Left hindlimb (tissue), 1 donor: Measurements from ENCODE around the gene TAF1D.
"Not testable (repeated sequence)": the region's sequence is repeated elsewhere in the genome, so short reads cannot be mapped to it uniquely, and the experiment has no call there.

ENCODE experiments used
- DNase-seq: peaks from one replicate; pipeline ENCODE4 v3.0.0-alpha.2; 2018

TAF1D gene, protein sequence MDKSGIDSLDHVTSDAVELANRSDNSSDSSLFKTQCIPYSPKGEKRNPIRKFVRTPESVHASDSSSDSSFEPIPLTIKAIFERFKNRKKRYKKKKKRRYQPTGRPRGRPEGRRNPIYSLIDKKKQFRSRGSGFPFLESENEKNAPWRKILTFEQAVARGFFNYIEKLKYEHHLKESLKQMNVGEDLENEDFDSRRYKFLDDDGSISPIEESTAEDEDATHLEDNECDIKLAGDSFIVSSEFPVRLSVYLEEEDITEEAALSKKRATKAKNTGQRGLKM

DNA sequence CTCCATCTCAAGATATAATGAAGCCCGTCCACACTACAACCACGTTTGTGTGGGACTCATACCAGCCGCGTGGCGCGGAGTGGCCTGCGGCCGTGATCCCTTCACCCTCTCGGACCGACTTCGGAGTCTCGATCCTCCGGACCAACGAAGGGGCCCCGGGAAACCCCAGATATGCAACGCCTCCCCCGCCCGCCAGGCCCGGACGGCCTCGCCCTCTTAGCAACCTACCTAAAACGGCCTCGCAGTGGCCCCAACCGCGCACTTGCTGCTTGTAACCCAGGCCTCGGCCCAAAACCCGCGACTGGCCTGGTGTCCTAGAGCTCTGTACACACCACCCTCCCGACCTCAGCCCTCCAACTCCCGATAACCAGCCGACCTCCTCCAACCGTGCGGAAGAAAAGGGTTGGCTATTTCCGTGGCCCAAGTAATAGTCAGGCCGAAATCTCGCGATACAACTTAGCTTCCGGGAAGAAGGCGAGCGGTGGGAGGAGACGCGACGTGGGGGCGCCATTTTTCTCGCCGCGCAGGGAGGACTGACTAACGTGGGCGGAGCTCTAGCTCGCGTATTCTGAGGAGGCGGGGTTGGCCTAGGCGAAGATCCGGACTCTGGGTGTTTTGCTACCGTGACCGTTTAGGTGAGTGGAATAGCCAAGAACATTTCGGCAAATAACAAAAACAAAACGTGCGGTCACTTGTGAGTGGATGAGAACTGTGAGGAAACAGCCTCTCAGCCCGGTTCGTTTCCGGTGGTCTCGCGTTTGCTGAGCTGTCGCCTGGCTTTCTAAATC lies at the start of gene TAF1D, which contains the start of gene C11orf54:
Gene TAF1D, minus strand, starts transcription at position 402 of the 788 bp plus-strand sequence. CDS start 2,191 bp downstream, outside the sequence.
Gene C11orf54, plus strand, starts transcription at position 579 of the 788 bp plus-strand sequence. CDS start 5,722 bp downstream, outside the sequence.
- peak; percentile 98 for DNase-seq

DNA sequence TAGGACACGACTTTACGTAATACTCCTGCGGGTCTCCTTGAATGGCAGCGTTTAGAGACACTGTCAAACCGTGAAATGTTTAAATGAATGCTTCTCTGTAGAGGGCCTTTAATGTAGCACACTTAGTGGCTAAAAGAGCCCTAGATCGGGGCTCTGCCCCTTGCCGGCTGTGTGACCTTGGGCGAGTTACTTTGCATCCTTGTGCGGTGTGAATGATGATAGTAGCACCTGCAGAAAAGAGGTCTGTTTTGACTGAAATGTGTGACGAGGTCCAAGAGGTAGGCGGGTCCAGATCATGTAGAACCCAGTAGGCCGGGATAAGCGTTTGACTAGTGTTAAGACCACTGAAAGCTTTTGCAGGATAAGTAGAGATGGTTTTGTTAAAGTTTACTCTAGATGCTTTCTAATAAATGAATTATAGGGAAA lies 43.7 kb upstream of the TAF1D start:
- DNase-seq: no peak

DNA sequence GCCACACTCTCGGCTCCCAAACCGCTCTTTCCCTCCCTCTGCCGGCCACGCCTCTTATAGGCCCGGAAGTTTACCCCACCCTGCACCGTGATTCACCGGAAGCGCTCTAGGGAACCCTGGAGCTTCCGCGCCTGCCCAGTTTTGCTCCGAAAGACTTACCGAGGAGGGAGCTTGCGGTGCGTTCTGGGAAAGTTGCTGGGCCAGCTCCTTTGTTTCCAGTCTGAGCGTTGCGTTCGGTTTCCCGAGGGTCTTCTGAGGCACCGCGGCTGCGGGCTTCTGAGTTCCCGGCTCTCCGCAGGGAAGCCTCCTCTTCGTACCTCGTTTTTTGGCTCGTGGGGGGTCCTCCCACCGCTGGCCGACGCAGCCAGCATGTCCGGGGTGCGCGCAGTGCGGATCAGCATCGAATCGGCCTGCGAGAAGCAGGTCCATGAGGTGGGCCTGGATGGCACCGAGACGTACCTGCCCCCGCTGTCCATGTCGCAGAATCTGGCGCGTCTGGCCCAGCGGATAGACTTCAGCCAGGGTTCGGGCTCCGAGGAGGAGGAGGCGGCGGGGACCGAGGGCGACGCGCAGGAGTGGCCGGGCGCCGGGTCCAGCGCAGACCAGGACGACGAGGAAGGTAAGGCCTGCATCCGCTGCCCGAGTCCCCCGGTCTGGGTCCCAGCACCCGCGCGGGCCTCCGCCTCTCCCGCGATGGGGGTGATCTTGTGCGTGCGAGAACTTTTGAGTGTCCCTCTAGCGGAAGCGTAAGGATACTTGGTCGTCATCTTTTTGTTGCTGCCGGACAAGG lies 43.0 kb upstream of the TAF1D start, which contains the start of gene MED17:
Gene MED17, plus strand, starts transcription at position 138 of the 790 bp plus-strand sequence. Its CDS starts 232 bp downstream, at position 370.
- DNase-seq: peak; percentile 94

DNA sequence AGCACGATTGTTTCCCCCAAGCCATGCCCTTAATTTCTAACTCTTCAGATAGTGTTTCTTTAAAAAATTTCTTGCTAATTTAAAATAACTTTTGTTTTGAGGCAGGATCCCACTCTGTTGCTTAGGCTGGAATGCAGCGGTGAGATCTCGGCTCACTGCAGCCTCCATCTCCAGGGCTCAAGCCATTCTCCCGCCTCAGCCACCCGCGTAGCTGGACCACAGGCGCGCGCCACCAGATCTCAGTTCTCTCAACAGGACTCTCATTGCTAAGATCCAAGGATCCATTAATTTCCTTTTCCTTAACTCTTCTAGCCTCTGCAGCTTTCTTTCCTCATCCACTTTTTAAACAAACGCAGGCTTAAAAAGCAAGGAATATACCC lies 42.5 kb upstream of the TAF1D start:
- no peak for DNase-seq

DNA sequence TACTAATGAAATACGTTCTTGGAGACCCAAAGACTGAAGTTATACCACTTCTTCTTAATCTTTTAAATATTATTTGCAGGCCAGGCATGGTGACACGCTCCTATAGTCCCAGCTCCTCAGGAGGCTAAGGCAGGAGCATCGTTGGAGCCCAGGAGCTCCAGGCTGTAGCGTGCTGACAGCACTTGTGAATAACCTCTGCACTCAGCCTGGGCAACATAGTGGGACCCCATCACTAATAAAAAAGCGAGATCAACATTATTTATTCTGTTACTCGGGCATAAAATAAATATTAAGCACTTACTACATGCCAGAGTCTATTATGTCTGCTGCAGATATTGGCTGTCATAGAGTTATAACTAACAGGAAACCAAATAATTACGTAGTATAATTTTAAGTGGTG lies 42.1 kb upstream of the TAF1D start:
- no peak for DNase-seq

DNA sequence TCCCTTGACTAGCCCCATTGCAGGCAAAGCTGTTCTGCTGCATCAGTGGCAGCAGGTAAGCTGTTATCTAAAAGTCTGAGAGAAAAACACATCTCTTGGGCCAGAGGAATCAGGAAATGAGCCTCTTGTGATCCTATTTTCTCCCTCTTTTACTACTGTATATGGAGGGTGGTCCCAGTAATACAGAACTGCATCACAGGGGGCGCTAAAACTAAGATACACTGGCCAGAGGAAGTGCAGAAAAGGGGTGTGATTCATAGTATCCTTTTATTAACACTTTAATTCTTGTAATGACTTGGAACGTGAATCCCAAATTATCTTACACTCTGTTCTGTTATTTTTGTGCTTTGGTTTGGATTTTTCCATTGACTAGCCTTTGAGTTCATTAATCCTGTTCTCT lies 34.0 kb upstream of the TAF1D start:
- no peak for DNase-seq

DNA sequence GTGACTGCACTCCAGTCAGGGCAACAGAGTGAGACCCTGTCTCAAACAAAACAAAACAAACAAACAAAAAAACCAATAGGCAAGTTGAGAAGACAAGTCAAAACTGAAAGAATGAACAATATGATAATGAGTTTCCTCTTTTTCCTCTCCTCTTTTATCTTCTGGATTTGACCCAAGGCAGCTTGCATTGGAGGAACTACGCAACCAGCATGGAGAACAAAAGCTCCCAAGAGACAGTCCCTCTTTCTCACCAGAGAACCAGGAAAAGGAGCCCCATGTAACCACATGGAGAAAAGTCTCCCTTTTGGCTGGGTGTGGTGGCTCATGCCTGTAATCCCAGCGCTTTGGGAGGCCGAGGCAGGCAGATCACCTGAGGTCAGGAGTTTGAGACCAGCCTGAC lies 33.3 kb upstream of the TAF1D start:
- DNase-seq: not testable (repeated sequence)

DNA sequence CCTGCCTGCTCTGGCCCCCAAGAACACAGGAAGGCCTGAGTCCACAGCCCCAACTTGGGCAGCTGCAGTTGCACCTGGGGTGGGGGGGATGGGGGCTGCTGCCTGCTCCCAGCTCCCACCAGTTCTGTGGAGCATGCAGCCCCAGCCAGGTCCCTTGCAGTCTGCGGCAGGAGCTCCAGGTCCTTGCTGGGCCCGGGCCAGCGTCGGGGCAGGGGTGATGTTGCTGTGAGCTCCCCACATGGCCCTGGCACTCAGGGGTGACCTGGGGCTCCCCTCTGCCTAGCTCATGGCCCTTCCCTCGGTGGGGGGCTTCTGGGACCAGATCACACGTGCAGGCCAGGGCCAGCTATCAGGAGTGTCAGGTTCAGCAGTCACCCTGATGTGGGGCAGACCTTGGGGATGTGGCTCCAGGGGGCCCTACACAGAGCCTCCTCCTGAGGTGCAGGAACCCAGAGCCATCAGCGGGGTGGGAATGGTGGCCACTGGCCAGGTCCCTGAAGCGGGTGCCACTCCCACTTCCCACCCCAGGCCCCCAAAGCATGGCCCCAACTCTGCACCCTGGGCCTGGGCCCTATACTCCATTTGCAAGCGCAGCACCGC lies 32.4 kb upstream of the TAF1D start:
- DNase-seq: no peak

DNA sequence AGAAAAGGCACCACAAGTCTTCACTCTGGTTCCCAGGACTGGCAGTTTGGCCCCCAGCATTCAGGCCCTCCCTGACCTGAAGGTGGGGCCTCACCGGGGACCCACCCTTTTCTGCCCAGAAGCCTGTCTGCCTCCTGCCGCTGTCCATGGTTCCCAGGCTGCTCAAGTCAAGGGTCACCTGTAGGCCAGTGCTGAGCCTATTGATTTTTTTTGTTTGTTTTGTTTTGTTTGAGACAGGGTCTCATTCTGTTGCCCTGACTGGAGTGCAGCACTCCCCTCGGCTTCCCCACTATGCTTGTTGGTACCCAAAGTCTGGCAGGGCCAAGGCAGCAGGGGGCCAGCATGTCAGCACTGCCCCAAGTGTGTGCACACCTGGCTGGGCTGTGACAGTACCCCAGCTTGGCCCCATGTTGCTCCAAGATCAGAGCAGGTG lies 31.8 kb upstream of the TAF1D start:
- DNase-seq: no peak

DNA sequence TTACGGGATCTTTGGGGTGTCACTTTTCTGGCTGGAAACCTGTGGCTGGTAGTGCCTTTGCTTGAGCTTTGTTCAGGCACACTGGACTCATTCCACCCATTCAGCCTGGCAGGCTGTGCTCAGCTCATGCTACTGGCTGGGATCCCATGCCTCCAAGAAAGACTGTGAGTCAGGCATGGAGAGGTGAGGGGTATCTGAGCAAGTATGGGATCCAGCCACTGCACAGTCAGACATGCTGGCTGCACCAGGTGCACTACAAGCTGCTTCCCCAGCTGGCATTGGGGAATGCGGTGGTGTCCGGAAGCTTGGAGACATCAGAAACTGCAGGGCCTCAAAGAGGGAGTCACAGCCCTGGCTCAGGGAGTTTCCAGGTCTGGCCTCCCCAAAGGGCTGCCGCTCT lies 30.8 kb upstream of the TAF1D start:
- no peak for DNase-seq

DNA sequence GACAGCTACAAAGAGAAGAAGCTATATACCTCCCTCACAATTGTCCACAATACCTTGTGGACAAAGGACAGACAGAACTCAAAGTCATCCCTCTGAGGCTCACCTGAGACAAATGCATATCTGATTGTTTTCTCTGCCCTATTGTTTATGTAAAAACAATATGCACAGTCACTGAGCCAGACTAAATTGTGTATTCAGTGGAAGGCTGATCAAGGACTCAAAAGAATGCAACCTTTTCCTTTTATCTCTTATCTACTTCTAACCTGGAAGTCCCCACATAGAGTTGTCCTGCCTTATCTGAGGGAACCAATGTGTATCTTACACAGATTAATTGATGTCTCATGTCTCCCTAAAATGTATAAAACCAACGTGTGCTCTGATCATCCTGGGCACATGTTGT lies 28.9 kb upstream of the TAF1D start:
- DNase-seq: no peak

DNA sequence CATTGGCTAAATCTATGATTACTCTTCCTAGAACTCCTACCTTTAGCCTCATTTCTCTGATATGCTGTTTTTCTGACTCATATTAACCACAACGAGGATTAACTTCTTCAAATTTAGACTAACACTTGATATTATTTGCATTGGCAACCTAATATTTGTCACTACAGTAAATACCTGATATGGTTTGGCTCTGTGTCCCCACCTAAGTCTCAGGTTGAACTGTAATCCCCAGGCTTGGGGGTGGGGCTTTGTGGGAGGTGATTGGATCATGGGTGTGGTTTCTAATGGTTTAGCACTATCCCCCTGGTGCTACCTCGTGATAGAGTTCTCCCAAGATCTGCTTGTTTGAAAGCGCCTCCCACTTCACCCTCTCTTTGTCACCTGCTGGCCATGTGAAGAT lies 25.7 kb upstream of the TAF1D start:
- no peak for DNase-seq

DNA sequence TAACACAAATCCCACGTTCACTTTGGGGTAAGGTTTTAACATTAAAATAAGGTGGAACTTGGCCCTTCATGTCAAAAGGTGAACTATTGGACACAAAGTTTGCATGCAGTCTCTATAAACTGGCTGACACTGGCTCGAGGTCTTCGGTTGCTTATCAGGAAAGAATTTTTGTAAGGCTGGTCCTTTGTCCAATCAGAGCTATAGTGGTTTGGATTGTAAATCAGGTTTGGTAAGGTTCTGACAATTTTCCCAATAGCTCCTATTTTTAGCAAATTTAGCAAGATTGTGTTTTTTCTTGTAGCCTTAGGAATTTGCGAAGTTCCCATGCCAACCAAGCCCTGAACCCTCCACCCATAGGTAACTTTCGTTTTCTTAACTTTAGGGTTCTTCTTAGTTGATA lies 25.2 kb upstream of the TAF1D start:
- DNase-seq: no peak

DNA sequence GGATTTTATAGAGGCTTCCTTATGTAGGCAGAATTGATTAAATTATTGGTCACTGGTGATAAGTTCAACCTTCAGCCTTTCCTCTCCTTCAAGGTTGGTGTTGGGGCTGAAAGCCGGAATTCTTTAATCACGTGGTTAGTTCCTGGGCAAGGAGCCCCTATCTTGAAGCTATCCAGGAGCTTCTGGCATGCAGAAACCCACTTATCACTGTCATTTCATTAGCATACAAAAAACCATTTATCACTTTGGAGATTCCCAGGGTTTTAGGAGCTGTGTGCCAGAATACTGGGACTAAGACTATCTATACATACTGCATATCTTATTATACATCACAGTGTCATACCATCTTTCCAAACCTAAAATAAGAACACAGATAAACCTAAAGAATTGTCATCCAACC lies 24.3 kb upstream of the TAF1D start:
- no peak for DNase-seq

DNA sequence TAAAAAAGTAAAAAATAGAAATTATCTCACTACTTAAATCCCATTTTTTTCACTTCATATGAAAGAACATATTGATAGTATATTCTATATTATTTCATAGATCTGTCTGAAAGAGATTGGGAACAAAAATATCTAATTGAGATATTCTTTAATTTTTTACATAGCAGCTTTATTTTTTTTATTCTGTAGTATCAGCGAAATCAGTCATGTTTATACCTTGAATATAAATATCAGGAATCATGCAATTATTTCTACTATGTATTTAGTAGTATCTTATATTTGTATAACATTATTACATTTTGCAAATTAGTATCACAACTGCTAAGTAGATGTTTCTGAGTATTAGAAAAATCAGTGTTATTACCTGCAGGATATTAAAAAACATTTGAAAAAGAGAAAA lies 20.6 kb upstream of the TAF1D start:
- no peak for DNase-seq

DNA sequence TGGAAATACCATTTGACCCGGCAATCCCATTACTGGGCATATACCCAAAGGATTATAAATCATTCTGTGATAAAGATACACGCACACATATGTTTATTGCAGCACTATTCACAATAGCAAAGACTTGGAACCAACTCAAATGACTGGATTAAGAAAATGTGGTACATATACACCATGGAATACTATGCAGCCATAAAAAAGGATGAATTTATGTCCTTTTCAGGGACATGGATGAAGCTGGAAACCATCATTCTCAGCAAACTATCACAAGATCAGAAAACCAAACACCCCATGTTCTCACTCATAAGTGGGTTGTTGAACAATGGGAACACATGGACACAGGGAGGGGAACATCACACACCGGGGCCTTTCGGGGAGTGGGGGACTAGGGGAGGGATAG lies 17.8 kb upstream of the TAF1D start:
- not testable (repeated sequence) for DNase-seq

DNA sequence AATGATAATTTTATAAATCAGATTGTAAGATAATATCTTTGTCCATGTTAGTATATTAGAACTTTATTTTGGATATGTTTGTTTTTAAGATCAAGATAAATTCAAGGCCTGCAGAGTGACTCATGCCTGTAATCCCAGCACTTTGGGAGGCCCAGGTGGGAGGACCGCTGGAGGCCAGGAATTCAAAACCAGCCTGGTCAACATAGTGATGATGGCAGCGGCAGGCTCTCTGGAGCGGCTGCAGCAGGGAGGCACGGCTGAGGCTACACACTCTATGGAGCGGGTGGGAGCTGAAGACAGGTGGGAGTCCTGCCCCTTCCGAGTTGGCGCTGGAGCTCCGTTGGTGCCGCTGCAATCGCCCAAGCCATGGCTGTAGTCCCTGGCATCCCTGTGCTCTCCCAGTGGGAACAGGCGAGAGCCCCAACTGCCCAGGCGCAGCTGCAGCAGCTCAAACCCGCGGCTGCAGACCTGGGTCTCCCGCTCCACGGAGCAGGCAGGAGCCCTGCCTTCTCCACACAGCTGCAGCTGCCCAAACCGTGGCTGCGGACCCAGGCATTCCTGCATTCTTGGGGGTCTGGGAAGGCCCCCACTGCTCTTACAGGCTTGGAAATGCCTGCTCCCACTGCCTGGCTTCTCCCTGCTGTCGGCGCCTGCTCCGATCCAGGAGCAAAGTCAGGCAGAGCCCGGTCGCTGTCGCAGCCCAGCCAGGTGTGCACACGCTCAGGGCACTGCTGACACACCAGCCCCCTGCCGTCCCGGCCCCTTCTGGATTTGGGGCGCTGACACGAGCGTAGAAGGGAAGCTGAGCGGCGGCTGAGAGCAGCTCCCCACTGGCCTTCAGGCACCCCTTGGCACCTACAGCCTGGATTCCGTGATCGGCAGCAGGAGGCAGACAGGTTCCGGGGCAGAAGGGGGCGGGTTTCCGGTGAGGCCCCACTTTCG lies 16.9 kb upstream of the TAF1D start:
- no peak for DNase-seq

DNA sequence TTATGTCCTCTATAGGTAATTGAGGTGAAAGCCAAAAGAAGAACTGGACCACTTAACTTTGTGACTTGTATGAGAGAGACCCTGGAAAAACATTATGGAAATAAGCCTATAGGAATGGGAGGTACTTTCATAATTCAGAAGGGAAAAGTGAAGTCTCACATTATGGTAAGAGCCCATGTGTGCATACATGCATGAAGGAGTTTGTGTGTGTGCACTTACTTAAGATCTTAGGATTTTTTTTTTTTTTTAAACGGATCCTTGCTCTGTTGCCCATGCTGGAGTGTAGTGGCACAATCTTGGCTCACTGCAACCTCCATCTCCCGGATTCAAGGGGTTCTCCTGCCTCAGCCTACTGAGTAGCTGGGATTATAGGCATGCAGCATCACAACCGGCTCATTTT lies 16.0 kb upstream of the TAF1D start:
- no peak for DNase-seq

DNA sequence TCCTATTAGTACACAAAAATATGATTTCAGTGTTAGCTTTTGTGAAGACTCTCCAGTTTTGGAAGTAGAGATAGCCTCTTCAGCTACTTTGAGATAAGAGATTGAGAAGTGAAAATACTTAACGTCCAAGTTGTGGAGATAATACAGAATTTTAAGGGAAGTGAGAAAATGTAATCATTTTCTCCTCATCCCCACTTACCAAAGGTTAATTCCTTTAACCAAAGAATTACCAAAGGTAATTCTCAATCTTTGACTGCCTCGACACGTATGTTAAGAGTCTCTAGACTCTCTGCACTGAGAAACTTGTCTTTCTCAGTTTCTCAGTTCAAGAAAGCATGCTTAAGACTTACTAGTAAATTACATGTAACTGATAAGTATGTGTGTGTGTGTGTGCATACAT lies 15.5 kb upstream of the TAF1D start:
- DNase-seq: no peak

DNA sequence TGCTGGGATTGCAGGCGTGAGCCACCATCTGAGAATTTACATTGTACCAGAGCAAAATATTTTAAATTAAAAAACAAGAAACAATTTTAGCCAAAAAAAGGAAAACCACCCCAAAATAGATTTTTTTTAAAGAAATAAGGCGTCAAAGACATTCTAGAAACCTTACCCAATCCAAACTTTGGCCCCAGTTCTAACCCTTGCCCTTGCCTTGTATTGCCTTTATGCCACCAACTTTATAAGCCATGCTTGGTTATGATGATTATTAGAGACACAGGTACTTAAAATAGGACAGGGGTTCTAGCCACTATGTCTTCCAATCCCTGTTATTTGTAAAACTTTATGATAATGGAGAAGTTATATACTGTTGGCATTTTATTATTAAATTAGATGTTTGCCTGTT lies 11.9 kb upstream of the TAF1D start:
- no peak for DNase-seq

DNA sequence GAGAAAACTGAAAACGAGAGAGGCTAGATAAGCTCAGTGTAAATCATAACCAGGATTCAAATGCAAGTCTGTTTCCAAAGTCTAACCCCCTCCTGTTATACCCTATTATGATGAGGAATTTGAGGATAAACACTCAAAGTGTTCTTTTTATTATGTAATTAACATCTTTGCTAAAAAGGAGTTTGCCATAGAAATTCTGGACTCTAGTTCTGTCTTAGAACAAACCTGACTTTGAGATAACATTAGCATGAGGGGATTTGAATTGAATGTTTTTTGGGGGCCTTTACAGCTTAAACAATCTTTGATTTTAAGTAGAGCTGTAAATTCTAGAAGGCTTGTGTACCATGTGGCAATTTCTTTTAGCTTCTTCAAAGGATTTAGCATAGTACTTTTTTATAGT lies 9.7 kb upstream of the TAF1D start:
- DNase-seq: no peak

DNA sequence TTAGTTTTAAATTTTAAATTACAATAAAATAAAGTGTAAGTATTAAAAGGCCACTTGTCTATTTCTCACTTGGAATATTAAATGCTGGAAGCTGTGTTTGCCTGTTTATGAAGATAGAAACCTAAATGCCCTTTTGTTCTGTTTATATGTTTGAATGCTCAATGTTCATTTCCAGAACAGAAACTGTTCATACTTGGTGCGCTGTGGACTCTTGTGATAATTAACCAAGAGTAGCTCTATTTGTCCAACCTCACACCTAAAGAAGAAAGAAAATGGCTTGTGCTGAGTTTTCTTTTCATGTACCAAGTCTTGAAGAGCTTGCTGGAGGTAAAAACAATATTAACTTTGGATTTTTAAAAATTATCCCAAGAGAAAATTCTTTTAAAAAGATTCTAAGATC lies 5.8 kb upstream of the TAF1D start:
- DNase-seq: no peak
